Astrocyte (in vitro differentiated cells and primary cell): Measurements from ENCODE around the gene SSH2.

Experiments used
- EZH2 ChIP-seq: IDR thresholded peaks from 2 replicates; pipeline ENCODE4 v1.6.1; 2012; ENCODE audit warnings: mild to moderate bottlenecking, low read length, inconsistent platforms; ENCODE audit not compliant: insufficient read depth
- TF ChIP-seq, protein P1 (sequence below): IDR thresholded peaks from 2 replicates; pipeline ENCODE4 v1.5.1; 2011; ENCODE audit warnings: low read depth, mild to moderate bottlenecking, inconsistent platforms, low read length, moderate library complexity; ENCODE audit not compliant: insufficient read depth

DNA sequence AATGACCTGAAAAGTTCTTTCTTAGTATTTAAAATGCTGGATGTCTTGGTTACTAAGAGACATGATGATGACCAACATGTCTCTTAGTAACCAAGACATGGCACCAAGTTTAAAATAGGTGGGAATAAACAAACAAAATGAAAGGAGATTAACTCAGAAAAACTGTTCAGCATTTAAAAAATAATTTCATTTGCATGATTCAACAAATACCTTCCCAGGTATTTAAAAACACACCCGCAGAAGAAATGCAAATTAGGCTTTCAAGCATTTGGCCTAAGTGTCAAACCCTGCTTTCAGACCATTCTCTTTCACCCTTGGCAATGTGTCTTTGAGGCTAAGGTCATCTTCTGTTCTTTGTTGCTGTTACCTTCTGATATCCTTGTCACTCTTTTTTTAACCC lies 215.9 kb downstream of the SSH2 start:
- TF ChIP-seq, protein P1, sequence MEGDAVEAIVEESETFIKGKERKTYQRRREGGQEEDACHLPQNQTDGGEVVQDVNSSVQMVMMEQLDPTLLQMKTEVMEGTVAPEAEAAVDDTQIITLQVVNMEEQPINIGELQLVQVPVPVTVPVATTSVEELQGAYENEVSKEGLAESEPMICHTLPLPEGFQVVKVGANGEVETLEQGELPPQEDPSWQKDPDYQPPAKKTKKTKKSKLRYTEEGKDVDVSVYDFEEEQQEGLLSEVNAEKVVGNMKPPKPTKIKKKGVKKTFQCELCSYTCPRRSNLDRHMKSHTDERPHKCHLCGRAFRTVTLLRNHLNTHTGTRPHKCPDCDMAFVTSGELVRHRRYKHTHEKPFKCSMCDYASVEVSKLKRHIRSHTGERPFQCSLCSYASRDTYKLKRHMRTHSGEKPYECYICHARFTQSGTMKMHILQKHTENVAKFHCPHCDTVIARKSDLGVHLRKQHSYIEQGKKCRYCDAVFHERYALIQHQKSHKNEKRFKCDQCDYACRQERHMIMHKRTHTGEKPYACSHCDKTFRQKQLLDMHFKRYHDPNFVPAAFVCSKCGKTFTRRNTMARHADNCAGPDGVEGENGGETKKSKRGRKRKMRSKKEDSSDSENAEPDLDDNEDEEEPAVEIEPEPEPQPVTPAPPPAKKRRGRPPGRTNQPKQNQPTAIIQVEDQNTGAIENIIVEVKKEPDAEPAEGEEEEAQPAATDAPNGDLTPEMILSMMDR, result no peak
- no peak for TF ChIP-seq EZH2
